HG03558 (cell line): Measurements from ENCODE around the gene ZNF3.
"Not testable (repeated sequence)": the region's sequence is repeated elsewhere in the genome, so short reads cannot be mapped to it uniquely, and the experiment has no call there.

ENCODE experiments used
- ATAC-seq: cut with Tn5 transposase; IDR thresholded peaks from one replicate; pipeline ENCODE4 v1.9.1; 2021; ENCODE audit warnings: moderate number of reproducible peaks; ENCODE audit not compliant: unreplicated experiment; ENCODE audit errors: extremely low read depth

Gene ZNF3

DNA sequence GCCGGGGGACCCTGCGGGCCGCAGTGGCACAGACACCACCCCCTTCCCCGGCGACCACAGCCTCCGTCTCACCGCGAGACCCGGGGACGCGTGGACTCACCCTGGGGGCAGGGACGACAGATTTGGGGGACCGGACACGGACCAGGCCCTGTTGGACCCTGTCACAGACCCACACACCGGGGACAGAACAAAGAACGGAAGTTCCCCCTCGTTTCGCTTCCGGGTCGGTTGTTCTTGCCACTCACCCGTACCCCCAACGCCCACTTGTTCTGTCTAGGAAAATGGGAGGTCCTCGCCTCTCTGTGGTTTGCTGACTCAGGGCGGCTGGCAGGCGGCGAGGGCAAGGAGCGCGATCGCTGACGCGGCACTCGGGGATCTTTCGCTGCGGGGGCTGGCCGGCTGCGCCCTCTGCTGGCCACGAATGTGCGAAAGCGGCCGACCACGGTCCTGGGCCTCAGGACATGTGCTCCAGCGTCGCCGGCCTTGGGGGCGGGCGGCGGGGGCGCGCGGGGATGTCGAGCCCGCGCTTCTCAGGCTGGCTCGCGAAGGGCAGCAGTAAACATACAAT, at the start of gene ZNF3:
Gene ZNF3 (minus strand): TSS at position 189 of the 568 bp plus-strand sequence. CDS start 4,366 bp downstream, outside the sequence.
- peak; percentile 65 for ATAC-seq

DNA sequence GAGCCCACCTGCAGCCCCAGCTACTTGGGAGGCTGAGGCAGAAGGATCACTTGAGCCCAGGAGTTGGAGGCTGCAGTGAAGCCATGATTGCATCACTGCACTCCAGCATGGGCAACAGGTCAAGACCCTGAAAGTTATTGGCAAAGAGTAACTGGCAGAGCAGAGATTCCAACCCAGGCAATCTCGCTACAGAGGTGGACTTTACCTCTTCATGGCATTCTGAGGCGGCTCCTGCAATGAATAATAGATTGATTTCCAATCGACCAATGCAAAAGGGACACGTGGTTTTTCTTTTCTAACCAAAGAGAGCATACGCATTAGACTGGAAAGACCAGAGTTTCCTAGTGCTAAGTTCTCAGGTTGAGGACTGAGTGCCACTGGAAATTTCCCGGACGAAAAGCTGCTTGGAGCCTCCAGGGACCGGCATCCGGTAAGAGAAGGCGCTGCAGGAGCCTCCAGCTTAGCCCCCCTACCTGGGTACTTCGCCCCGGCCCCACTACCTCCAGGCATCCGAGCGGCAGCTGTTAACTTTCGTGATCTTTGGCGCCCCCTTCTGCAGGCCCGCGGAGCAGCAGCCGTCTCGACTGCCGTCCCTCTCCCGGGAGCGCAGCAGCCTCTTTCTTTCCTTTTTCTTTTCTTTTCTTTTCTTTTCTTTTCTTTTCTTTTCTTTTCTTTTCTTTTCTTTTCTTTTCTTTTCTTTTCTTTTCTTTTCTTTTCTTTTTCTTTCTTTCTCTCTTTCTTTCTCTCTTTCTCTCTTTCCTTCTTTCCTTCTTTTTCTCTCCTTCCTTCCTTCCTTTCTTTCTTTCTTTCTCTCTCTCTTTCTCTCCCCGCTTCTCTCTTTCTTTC, 49.3 kb upstream of the ZNF3 start:
- ATAC-seq, result no peak

DNA sequence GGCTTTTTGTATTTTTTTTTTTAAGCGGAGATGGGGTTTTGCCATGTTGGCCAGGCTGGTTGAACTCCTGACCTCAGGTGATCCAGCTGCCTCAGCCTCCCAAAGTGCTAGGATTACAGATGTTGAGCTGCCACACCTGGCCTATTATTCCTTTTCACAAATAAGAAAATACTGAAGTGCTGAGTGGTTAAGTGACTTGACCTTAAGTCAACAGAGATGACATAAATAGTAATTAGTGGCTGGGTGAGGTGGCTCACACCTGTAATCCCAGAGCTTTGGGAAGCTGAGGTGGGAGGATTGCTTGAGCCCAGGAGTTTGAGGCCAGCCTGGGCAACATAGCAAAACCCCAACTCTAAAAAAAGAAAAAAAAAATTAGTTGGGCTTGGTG, 48.7 kb upstream of the ZNF3 start:
- not testable (repeated sequence) for ATAC-seq

DNA sequence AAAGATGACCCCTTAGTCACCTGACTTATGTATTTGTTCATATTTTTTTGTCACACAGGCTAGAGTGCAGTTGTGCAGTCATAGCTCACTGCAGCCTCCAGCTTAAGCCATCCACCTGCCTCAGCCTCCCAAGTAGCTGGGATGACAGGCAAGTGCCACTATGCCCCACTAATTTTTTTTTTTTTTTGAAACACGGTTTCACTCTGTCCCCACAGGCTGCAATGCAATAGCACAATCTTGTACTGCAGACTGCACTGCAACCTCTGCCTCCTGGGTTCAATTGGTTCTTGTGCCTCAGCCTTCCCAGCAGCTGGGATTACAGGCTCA, 47.1 kb upstream of the ZNF3 start:
- no peak for ATAC-seq

DNA sequence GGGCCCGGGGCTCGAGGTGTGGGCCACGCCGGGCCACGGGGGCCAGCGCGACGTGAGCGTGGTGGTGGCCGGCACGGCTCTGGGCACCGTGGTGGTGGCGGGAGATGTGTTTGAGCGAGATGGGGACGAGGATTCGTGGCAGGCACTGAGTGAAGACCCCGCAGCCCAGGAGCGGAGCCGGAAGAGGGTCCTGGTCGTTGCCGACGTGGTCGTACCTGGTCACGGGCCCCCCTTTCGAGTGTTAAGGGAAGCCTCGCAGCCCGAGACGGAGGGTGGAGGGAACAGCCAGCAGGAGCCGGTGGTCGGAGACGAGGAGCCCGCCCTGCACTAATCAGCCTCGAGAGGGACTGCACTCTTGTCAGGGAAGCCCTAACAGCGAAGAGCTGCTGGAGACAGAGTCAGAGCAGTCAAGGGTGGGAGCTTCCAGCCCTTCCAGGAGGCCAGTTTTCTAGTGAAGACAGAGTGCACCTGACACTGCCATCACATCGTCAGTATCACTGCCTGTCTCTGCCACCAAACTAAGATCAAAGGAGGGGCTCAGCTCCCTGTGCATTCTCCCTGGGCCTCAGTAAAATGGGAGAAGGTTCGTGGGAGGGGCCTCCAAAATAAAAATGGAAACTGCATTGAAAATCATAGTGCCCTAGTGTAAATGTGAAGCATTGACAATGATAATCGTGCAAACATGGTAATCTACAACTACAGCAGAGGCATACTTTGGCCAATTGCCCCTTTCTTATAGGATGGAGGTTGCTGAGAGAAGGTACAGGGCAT, 46.5 kb upstream of the ZNF3 start:
- no peak for ATAC-seq

DNA sequence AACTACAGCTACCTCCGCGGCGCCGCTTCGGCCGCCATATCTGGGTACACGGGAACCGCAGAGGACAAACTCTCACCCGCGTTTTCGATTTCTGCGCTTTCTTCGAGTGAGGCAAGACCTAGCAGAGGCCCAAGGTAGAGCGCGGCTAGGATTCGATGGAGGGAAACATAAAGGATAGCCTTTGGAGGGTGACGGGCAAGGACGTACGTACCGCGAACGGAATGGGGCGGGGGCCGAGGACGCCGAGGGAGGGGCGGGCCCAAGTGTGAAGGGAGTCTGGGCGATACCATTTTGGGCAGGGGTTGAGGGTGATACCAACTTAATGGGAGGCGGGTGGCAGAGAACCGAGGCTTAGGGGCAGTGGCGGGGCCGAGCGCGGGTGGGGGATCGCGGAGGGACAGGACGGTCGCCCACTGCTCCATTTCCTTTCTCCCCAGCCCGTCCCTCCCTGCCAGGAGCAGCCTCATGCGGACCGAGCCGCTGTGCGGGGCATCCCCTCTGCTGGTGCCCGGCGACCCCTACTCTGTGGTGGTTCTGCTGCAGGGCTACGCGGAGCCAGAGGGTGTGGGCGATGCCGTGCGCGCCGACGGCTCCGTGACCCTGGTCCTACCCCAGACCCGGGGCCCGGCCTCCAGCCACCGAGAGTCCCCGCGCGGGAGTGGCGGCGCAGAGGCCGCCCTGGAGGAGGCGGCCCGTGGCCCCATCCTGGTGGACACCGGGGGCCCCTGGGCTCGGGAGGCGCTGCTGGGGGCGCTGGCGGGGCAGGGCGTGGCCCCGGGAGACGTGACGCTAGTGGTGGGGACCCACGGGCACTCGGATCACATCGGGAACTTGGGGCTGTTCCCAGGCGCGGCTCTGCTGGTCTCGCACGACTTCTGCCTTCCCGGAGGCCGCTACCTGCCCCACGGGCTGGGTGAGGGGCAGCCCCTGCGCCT, 45.7 kb upstream of the ZNF3 start, which contains the start of gene MBLAC1:
Gene MBLAC1 (plus strand): TSS at position 37 of the 935 bp plus-strand sequence. CDS start 429 bp downstream, at position 466.
- ATAC-seq, result no peak

DNA sequence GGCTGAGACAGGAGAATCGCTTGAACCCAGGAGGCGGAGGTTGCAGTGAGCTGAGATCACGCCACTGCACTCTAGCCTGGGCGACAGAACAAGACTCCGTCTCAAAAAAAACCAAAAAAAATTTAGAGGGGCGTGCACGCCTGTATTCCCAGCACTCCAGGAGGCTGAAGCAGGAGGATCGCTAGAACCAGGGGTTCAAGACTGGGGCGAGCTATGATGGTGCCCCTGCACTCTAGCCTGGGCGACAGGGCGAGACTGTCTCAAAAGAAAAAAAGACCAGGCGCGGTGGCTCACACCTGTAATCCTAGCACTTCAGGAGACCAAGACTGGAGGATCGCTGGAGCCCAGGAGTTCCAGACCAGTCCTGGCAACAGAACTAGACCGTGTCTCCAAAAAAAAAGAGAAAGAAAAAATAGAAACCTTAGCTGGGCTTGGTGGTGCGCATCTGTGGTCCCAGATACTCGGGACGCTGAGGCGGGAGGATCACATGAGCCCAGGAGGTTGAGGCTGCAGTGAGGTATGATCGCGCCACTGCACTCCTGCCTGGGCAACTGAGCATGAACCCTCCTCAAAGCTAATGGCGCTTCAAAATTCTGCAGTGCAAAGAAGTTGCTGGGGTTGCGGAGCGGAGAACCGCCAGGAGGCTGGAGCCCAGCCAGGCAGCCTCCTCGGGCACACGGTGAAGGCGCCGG, 44.9 kb upstream of the ZNF3 start:
- no peak for ATAC-seq

DNA sequence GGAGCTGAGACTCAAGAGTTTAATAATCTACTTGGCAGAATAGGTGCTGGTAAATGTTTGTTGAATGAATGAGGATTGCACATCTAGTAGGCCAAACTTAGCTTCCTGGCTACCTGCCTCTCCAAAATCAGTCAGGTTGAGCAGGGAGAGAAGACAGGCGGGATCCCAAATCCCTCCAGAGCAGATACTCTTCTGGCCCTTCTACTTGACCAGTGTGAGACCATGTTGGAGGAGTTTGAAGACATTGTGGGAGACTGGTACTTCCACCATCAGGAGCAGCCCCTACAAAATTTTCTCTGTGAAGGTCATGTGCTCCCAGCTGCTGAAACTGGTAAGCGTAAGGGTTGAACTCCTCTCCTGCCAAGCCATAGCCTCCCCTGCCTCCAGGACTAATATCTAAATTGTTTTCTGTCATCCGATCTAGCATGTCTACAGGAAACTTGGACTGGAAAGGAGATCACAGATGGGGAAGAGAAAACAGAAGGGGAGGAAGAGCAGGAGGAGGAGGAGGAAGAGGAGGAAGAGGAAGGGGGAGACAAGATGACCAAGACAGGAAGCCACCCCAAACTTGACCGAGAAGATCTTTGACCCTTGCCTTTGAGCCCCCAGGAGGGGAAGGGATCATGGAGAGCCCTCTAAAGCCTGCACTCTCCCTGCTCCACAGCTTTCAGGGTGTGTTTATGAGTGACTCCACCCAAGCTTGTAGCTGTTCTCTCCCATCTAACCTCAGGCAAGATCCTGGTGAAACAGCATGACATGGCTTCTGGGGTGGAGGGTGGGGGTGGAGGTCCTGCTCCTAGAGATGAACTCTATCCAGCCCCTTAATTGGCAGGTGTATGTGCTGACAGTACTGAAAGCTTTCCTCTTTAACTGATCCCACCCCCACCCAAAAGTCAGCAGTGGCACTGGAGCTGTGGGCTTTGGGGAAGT, 43.0 kb upstream of the ZNF3 start:
- no peak for ATAC-seq

DNA sequence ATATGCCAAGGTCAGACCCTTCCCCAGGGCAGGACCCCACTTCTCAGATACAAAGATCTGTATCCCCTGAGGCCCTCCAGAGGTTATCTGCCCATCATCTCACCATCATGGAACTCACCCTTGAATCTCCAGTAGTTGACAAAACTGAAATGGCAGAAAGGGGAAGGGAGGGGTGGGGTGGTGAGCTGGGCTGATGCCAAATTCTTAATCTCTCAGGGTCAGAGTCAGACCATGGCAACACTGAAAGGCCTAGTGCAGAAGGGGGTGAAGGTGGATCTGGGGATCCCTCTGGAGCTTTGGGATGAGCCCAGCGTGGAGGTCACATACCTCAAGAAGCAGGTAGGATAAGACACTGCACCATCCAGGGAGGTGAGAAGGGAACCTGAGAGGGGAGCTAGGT, 41.0 kb upstream of the ZNF3 start:
- no peak for ATAC-seq

DNA sequence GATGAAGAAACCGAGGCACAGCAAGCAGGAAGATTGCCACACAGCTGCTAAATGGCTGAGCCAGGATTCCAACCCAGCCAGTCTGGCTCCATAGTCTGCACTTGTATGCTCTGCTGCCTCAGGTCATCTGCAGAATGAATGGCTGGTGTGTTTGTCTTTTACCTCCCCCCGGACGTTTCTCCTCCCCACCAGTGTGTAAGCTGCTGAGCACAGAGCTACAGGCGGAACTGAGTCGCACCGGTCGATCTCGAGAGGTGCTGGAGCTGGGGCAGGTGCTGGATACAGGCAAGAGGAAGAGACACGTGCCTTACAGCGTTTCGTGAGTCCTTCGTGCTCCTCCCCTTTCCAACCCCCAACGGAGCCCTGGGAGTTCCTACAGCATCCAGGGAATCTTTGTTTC, 40.5 kb upstream of the ZNF3 start:
- no peak for ATAC-seq

DNA sequence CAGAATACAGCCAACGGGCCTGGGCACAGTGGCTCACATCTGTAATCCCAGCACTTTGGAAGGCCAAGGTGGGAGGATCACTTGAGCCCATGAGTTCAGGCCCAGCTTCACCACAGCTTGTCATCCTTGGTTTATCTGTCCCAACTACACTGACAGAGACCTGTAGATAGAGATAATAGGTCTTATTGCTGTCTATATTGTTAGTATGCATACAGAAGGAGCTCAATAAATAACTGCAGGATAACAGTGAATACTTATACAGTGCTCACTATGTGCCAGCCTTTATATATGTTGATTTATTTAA, 39.2 kb upstream of the ZNF3 start:
- no peak for ATAC-seq

DNA sequence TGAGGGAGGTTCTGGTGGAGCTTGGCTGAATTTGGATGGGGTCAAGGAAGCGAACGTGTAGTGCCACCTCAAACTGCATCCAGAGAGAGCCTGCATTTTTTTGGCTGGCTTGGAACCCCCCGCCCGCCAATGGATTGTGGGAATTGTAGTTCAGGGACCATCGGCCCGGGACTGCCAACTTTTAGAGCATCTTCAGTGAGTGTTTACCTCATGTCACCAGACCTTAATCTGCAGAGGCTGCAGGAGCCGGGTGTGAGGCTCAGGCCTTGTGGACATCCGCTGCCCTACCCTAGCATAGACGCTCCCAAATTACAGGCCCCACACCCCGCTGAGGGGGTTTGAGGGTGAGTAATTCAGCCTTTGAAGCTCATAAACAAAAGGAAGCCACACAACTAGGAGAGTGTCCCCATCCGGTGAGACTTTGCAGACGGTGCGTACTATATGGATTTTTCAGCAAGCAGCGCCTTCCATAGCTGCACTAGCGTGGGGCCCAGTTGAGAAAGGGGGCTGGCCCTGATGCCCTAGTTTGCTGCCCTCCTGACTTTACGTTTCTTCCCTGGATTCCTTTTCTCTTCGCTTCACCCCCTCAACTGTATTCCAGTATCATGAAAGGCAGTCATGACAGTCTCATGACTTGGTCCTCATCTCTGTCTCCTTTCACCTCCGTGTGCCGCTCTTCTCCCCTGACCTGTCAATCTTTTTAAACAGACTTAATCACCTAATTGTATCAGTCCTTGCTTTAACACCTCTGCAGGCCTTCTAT, 38.6 kb upstream of the ZNF3 start:
- no peak for ATAC-seq

DNA sequence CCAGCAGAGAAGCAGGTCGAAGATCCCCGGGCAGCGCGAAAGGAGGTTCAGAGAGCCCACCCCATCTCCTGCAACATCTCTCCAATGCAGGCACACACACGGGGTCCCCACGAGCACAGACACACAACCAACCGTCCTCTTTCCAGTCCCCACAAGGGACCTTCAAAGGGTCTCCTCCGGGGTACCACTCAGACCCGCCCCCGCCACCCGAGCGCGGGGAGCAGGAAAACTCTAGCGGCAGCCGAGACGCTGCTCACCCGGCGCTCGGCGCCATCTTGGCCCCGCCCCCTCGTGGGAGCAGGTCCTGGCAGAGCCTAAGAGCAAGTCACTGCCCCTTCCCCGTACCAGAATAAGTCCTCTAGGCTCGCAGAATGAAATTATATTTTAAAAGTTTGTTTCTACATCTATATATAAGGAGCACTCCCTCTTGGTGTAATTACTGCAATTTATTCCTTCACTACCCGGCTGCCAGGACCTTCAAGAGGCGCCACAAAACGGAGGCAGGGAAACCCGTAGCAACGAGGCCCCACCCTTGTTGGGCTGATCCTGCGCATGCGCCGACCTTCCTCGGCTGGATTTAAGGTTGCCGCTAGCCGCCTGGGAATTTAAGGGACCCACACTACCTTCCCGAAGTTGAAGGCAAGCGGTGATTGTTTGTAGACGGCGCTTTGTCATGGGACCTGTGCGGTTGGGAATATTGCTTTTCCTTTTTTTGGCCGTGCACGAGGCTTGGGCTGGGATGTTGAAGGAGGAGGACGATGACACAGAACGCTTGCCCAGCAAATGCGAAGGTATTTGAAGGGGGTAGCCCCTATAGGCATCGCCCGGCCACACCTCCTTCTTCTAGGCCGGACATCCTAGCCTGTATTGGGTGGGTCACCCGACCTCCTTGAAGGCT, 37.8 kb upstream of the ZNF3 start, which contains the start of the genes CNPY4 and TAF6:
Gene CNPY4 (plus strand): TSS at position 563 of the 898 bp plus-strand sequence. CDS start 111 bp downstream, at position 674.
Gene TAF6 (minus strand): TSS at position 287 of the 898 bp plus-strand sequence. CDS start 5,149 bp downstream, outside the sequence.
- peak; percentile 43 for ATAC-seq

DNA sequence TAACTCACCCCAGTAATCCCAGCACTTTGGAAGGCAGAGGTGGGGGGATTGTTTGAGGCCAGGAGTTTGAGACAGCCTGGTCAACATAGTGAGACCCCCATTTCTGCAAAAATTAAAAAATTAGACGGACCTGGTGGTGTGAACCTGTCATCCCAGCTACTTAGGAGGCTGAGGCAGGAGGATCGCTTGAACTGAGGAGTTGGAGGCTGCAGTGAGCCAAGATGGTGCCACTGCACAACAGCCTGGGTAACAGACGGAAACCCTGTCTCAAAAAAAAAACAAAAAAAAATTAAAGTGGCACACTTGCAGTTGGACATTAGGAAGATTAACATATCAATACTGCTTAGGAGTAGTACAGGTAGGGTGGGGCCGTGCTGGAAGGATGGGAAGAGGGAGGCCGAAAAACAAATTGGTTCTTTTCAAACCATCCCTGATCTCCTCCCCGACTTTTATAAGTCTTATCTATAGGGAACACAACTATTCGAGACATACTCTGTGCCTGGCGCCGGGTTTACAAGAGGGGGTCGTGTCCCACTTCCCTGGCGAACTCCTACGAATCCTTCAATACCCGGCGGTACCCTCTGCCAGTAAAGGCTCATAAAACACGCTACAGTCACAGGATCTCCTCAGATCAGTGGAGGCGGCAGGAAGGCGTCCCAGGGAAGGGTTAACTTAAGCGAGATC, 37.0 kb upstream of the ZNF3 start:
- ATAC-seq, result no peak

DNA sequence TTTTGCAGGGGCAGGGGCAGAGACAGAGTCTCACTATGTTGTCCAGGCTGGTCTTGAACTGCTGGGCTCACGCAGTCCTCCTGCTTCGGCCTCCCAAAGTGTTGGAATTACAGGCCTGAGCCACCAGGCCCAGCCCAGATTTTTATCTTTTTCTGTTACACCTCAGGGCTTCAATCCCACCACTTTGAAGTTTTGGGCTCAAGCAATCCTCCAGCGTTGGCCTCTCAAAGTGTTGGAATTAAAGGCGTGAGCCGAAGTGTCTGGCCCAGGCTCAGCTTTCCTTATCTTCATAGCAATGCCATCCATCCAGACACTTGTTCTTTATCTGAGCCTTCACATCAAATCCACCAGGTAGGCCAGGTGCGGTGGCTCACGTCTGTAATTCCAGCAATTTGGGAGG, 33.5 kb upstream of the ZNF3 start:
- no peak for ATAC-seq

DNA sequence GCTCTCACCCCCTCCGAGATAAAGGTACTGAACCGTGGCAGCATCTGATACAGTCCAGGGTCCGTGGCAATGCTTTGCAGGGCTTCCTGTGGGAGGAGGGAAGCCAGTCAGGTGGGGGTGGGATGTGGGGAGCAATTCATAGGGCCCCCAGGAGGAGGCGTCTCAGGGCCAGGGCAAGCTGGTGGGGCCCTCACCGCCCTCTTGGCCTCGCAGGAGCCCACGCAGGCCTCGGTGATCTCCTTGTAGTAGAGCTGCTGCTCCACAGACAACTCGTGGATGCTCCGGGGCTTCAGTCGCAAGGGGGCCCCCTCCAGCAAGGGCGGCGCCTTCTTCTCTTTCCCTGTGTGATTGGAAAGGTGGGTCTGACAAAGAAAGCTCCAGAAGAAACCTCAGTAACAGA, 30.4 kb upstream of the ZNF3 start:
- no peak for ATAC-seq
